SU-DHL-6 (cell line): ENCODE data around the gene HNRNPM.
"Not testable (repeated sequence)": the region's sequence is repeated elsewhere in the genome, so short reads cannot be mapped to it uniquely, and the experiment has no call there.

Experiments used
- H2AFZ ChIP-seq: fragments of 200-600 bp; sonication (generic); 2 replicates; pipeline ENCODE4 v1.6.1; 2014; ENCODE audit warnings: low read depth, mild to moderate bottlenecking, moderate library complexity, mixed read lengths, antibody characterized with exemption, low read length; ENCODE audit not compliant: severe bottlenecking
- H3F3A ChIP-seq: fragments of 200-600 bp; shearing (Covaris generic); 2 replicates; pipeline ENCODE4 v1.6.0; 2016; ENCODE audit warnings: antibody characterized with exemption, mild to moderate bottlenecking; ENCODE audit not compliant: insufficient read depth
- H3K27ac ChIP-seq: fragments of 200-600 bp; sonication (generic); 2 replicates; pipeline ENCODE4 v1.5.1; 2016; ENCODE audit warnings: low read depth, mild to moderate bottlenecking, low read length, moderate library complexity, mixed read lengths
- H3K27me3 ChIP-seq: fragments of 200-600 bp; sonication (generic), shearing (Covaris generic); 2 replicates; pipeline ENCODE4 v1.6.0; 2014; ENCODE audit warnings: mild to moderate bottlenecking, low read length
- H3K36me3 ChIP-seq: fragments of 200-600 bp; sonication (generic); 2 replicates; pipeline ENCODE4 v1.6.1; 2014; ENCODE audit warnings: mild to moderate bottlenecking, low read length, mixed read lengths
- H3K4me2 ChIP-seq: fragments of 300-600, 200-600 bp; shearing (Covaris generic), sonication (generic); 2 replicates; pipeline ENCODE4 v1.6.0; 2014; ENCODE audit warnings: low read length, low read depth, mild to moderate bottlenecking; ENCODE audit not compliant: poor library complexity, severe bottlenecking
- H3K4me3 ChIP-seq: fragments of 200-600 bp; sonication (generic); 2 replicates; pipeline ENCODE4 v1.5.1; 2014; ENCODE audit warnings: antibody characterized with exemption, low read length, mild to moderate bottlenecking, mixed read lengths; ENCODE audit not compliant: insufficient read depth, poor library complexity, severe bottlenecking
- H3K79me2 ChIP-seq: fragments of 200-600 bp; sonication (generic); 2 replicates; pipeline ENCODE4 v1.6.1; 2014; ENCODE audit warnings: mild to moderate bottlenecking, low read length, moderate library complexity; ENCODE audit not compliant: insufficient read depth
- H3K9ac ChIP-seq: fragments of 200-600 bp; sonication (generic); 2 replicates; pipeline ENCODE4 v1.7.0; 2014; ENCODE audit warnings: mild to moderate bottlenecking, low read length
- H3K9me2 ChIP-seq: fragments of 200-600 bp; sonication (generic); replicated peaks from 2 replicates; pipeline ENCODE4 v1.6.1; 2014; ENCODE audit warnings: low read length; ENCODE audit not compliant: insufficient read depth
- H3K9me3 ChIP-seq: fragments of 200-600 bp; sonication (generic); 2 replicates; pipeline ENCODE4 v1.6.1; 2014; ENCODE audit warnings: low read length, mixed read lengths; ENCODE audit not compliant: insufficient read depth
- H4K20me1 ChIP-seq: fragments of 200-600 bp; sonication (generic); 2 replicates; pipeline ENCODE4 v1.6.1; 2014; ENCODE audit warnings: low read depth, mild to moderate bottlenecking, antibody characterized with exemption, low read length, moderate library complexity, mixed read lengths
- EZH2phosphoT487 ChIP-seq: fragments of 200-600 bp; sonication (generic), shearing (Covaris generic); conservative IDR thresholded peaks from 2 replicates; pipeline ENCODE4 v1.6.1; 2018; ENCODE audit warnings: mild to moderate bottlenecking, antibody characterized with exemption, low read length, moderate library complexity, mixed read lengths
- TF ChIP-seq, protein P1 (sequence below): fragments of 200-600 bp; sonication (generic); IDR thresholded peaks from one replicate; pipeline ENCODE4 v1.5.1; 2017; ENCODE audit warnings: antibody characterized with exemption, mild to moderate bottlenecking, low read length, moderate library complexity; ENCODE audit not compliant: insufficient read depth, poor library complexity, severe bottlenecking

HNRNPM gene

GRCh38 chr19:8421484-8422461, 23.0 kb upstream of the HNRNPM start:
- Histone ChIP-seq H3K4me2 (no peak overlapping the region), H4K20me1 (no peaks in the 10 kb centered on the region), H3K27ac (no peak overlapping the region), H3K79me2 (no peaks in the 10 kb centered on the region), H3K27me3 (no peaks in the 10 kb centered on the region), H3K9me3 (no peaks in the 10 kb centered on the region), H3K36me3 (no peaks in the 10 kb centered on the region), H3K9me2 (no peaks in the 10 kb centered on the region), H3F3A (no peaks in the 10 kb centered on the region), H2AFZ (no peak overlapping the region), H3K9ac (no peak overlapping the region), H3K4me3 (no peak overlapping the region)
- TF ChIP-seq, protein P1, sequence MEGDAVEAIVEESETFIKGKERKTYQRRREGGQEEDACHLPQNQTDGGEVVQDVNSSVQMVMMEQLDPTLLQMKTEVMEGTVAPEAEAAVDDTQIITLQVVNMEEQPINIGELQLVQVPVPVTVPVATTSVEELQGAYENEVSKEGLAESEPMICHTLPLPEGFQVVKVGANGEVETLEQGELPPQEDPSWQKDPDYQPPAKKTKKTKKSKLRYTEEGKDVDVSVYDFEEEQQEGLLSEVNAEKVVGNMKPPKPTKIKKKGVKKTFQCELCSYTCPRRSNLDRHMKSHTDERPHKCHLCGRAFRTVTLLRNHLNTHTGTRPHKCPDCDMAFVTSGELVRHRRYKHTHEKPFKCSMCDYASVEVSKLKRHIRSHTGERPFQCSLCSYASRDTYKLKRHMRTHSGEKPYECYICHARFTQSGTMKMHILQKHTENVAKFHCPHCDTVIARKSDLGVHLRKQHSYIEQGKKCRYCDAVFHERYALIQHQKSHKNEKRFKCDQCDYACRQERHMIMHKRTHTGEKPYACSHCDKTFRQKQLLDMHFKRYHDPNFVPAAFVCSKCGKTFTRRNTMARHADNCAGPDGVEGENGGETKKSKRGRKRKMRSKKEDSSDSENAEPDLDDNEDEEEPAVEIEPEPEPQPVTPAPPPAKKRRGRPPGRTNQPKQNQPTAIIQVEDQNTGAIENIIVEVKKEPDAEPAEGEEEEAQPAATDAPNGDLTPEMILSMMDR, result no peak
- TF ChIP-seq EZH2phosphoT487, result no peak

- H3K9ac ChIP-seq, result no peak overlapping the region
- H3K9me3 ChIP-seq, result no peaks in the 10 kb centered on the region
- H3K36me3 ChIP-seq, result no peaks in the 10 kb centered on the region
- H3K4me3 ChIP-seq, result no peak overlapping the region
- no peaks in the 10 kb centered on the region for H3K79me2 ChIP-seq
- no peaks in the 10 kb centered on the region for H4K20me1 ChIP-seq
- no peak for TF ChIP-seq EZH2phosphoT487
- TF ChIP-seq, protein P1, result no peak
- H3F3A ChIP-seq, result no peaks in the 10 kb centered on the region
- no peak overlapping the region for H3K27ac ChIP-seq
- H2AFZ ChIP-seq, result no peak overlapping the region
- no peak overlapping the region for H3K4me2 ChIP-seq
- no peaks in the 10 kb centered on the region for H3K9me2 ChIP-seq
- H3K27me3 ChIP-seq, result no peaks in the 10 kb centered on the region
These were observed 21.0 kb upstream of the HNRNPM start for GRCh38 chr19:8423817-8424223.

DNA sequence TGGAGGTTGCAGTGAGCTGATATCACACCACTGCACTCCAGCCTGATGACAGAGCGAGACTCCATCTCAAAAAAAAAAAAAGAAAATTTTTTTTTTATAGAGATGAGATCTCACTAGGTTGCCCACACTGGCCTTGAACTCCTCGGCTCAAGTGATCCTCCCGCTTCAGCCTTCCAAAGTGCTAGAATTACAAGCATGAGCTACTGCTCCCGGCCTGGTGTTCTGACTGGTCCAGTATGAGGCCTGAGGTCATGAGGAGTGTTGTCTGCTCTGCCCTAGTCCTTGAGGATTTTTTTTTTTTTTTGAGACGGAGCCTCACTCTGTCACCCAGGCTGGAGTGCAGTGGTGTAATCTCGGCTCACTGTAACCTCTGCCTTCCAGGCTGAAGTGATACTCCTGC, 19.4 kb upstream of the HNRNPM start:
- not testable (repeated sequence) for H3K9ac ChIP-seq, H3K79me2 ChIP-seq, H3K4me3 ChIP-seq, H3F3A ChIP-seq, H3K4me2 ChIP-seq, H3K27ac ChIP-seq, H3K9me2 ChIP-seq, H4K20me1 ChIP-seq, H3K27me3 ChIP-seq, H3K9me3 ChIP-seq, H2AFZ ChIP-seq, H3K36me3 ChIP-seq

DNA sequence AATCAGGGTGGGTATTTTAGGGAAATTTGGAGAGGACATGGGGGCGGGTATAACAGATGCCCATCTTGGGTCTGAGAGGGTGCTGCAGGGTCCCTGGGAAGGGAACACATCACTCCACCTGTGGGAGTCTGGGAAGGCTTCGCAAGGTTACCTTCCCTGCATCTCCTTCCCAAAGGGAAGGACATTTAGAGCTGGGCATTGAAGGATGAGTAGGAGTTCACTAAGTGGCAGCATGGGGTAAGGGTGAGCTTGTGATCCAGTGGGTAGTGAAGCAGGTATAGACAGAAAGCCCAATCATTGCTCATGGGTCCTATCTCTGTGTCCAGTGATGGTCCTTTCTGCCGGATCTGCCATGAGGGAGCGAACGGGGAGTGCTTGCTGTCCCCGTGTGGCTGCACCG, 18.5 kb upstream of the HNRNPM start:
- Histone ChIP-seq H3K27me3 (no peaks in the 10 kb centered on the region), H3K9me3 (no peaks in the 10 kb centered on the region), H3K27ac (no peak overlapping the region), H3F3A (no peaks in the 10 kb centered on the region), H3K79me2 (no peaks in the 10 kb centered on the region), H3K36me3 (no peaks in the 10 kb centered on the region), H3K9ac (no peak overlapping the region), H3K4me3 (no peak overlapping the region), H2AFZ (no peak overlapping the region), H3K9me2 (no peaks in the 10 kb centered on the region), H4K20me1 (no peaks in the 10 kb centered on the region), H3K4me2 (no peak overlapping the region)
- TF ChIP-seq, protein P1, result no peak
- no peak for TF ChIP-seq EZH2phosphoT487
